ENCODE measurements around the gene HYAL4.

HYAL4 gene

DNA sequence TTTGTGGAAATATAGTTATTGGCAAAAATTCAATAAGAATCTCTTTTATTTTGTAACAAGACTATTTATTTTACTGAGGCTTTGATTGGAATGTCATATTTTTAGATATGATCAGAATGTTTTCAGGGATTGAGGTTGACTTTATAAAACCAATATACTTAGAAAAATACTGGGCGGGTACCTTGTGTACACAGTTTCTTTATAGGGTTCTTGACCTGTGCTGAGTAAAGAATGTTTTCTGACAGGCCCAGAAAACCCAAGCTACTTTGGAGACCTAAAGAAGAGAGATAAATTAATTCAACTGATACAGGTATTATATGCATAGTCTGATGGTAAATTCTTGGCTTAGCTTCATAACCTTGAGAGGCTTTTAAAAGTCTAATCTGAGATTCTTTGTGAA lies 56.1 kb downstream of the HYAL4 start:
- no peak for DNase-seq (ENCODE audit: low spot score)

DNA sequence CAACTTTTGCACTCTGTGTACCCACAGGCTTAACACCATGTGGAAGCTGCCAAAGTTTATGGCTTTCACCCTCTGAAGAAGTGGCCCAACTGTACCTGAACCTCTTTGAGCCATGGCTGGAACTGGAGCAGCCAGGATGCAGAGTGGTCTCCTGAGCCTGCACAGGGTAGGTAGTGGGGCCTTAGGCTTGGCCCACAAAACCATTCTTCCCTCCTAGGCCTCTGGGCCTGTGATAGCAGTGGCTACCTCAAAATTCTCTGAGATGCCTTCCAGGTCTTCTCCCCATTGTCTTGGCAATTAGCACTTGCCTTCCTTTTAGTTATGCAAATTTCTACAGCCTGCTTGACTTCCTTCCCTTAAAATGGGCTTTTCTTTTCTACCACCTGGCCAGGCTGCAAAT lies 60.7 kb downstream of the HYAL4 start:
- DNase-seq (ENCODE audit: low spot score), result no peak

DNA sequence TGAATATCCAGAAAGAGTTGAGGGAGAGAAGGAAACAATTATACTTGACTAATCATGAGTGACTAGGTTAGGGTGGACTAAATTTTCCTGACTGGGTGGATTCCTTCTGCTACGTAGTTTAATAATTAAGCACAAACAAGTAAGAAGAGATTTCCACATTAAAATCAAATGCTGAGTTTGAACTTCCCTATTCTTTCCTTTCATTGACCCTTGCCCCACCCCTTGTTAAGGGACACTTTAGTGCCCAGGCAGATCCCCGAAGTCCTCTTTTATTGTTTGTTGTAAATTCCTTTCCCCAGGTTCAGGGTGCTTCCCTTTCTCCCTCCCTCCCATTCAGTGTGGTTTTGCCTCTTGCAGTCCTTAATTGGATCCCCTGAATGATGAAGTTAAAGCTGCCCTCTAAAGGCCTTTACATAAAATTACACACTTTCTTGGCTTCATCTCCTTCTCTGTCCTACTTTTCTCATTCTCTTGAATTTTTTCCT lies 71.3 kb downstream of the HYAL4 start:
- DNase-seq (ENCODE audit: low spot score), result no peak

DNA sequence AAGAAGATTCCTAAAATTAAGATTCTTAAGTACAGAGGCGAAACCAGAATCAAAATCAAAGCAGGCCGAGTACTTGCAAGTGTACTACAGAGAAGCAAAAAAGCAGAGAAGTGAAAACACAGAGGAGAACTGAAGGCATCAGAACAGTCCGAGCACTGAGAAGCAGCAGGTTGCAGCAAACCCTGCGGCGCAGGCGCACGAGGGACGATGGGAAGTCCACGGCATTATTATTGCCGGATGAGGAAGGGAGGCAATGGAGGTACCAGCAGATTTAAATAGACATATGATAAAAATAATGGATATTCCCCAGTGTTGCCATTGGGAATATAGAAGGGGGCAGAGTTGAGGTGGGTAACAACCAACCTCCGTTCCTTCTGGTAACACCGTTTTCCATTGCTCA lies 72.9 kb downstream of the HYAL4 start:
- DNase-seq (ENCODE audit: low spot score), result no peak

DNA sequence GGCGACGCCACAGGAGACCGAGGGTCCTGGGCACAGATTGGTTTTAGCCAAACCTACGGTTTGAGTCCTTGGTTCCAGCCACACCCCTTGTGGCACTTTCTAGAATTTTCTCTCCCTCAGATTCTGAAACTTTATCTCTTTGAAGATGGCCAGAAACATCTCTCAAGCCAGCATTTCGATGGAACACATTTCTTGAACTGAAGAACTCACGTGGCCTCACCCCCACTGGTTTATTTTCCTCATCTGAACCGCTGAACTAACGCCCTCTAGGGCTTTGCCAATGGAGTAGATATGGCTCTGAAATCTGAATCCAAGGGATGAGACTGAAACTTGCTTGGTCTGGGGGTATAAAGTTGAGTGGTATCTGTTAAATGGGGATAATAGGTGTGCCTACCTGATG lies 73.3 kb downstream of the HYAL4 start:
- DNase-seq (ENCODE audit: low spot score), result no peak

DNA sequence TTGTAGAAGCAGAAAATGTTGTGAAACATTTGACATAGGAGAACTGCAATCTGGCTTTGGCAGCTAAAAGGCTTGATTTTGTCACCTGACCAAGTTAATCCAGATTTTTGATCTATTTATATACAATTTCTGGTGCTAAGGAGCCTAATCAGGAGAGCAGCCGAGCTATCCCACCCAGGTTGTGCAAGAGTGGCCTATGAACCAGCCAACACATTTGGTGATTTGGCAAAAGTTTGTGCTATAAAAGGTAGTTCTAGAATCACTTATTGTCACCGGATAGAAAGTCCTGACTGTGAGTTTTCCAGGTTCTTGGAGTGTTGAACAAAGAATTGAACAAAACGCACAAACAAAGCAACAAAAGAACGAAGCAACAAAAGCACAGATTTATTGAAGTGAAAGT lies 78.6 kb downstream of the HYAL4 start:
- no peak for DNase-seq (ENCODE audit: low spot score)

DNA sequence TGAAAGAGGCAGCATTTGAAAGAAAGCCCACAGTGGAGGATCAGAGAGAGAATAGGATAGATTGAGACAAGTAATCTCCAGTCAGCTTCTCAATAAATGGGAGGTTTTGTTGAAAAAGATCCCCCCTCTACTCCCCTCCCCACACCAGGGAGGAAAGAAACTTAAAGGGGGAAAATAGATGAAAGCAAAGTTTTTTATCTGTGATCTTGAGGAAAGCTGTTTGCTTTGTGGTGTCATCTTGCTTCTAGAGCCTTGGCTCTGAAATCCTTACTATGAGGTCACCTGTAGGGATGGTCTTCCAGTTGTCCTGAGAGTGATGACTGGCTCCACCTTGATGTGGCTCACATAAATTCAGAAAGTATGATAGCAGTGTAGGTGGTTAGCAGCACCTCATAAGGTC lies 80.0 kb downstream of the HYAL4 start, which contains the start of gene SPAM1:
TSS of gene SPAM1 (plus strand) at position 301 of the 400 bp plus-strand sequence. CDS start 28,330 bp downstream, outside the sequence.
- no peak for DNase-seq (ENCODE audit: low spot score)

Data from AG20443 (cell line).